K562 (cell line): ENCODE results near the gene DBP. TPM values are rescaled to one million over a fixed set of nuclear protein-coding genes. Genes with fewer than 3 reads are reported as not detected.
A peak's percentile ranks its signal among the peaks of the same experiment; 100 is the strongest.

Experiments
- ATF1 ChIP-seq, 2 experiments: fragments of 450-650 bp in 1 of 2; IDR thresholded peaks; 2 replicates each; pipeline ENCODE4 v1.6.1; 2016; ENCODE audit warnings: missing compliant biosample characterization in 1 of 2, missing genetic modification characterization in 1 of 2
- ATF7 ChIP-seq: fragments of 450-650 bp; IDR thresholded peaks from 2 replicates; pipeline ENCODE4 v1.7.1; 2014; ENCODE audit warnings: mild to moderate bottlenecking, moderate library complexity
- CCNT2 ChIP-seq: IDR thresholded peaks from 2 replicates; pipeline ENCODE4 v1.6.1; 2011; ENCODE audit warnings: borderline replicate concordance, low read depth, mild to moderate bottlenecking, moderate library complexity, mixed read lengths, low read length; ENCODE audit not compliant: insufficient read length; ENCODE audit errors: extremely low read depth
- CREM ChIP-seq: IDR thresholded peaks from 2 replicates; pipeline ENCODE4 v1.6.1; 2014; ENCODE audit warnings: antibody characterized with exemption, low read depth
- E2F1 ChIP-seq: sonication (generic); formaldehyde crosslinking; IDR thresholded peaks from 2 replicates; pipeline ENCODE4 v1.8.1; 2023; ENCODE audit warnings: mild to moderate bottlenecking, missing genetic modification reagents, moderate library complexity
- FOXJ3 ChIP-seq: sonication (generic); formaldehyde crosslinking; IDR thresholded peaks from 2 replicates; pipeline ENCODE4 v1.4.0; 2020; ENCODE audit warnings: mild to moderate bottlenecking, missing genetic modification reagents
- HBP1 ChIP-seq: fragments of 450-650 bp; formaldehyde crosslinking; IDR thresholded peaks from 2 replicates; pipeline ENCODE4 v1.4.0; 2022; ENCODE audit warnings: missing genetic modification characterization
- MCM3 ChIP-seq: fragments of 450-650 bp; IDR thresholded peaks from 2 replicates; pipeline ENCODE4 v1.6.1; 2016
- MYNN ChIP-seq, 2 experiments: sonication (generic); formaldehyde crosslinking in 1 of 2; IDR thresholded peaks; 2 replicates each; pipeline versions ENCODE4 v1.5.0 to v1.6.1; 2016 to 2020; ENCODE audit warnings: antibody characterized with exemption in 1 of 2, missing genetic modification reagents in 1 of 2
- NR2C1 ChIP-seq, 2 experiments: fragments of 450-650 bp; IDR thresholded peaks; 2 replicates each; pipeline ENCODE4 v1.6.1; 2017; ENCODE audit warnings: mild to moderate bottlenecking in 2 of 2, antibody characterized with exemption in 1 of 2, inconsistent platforms in 1 of 2, missing compliant biosample characterization in 1 of 2, missing genetic modification characterization in 1 of 2
- PHF21A ChIP-seq: fragments of 450-650 bp; IDR thresholded peaks from 2 replicates; pipeline ENCODE4 v1.6.1; 2017; ENCODE audit warnings: low read depth, borderline replicate concordance
- POLR2H ChIP-seq: IDR thresholded peaks from 2 replicates; pipeline ENCODE4 v1.6.1; 2016; ENCODE audit warnings: missing genetic modification characterization, low read depth, mild to moderate bottlenecking, control low read depth, missing compliant biosample characterization, moderate library complexity
- ZC3H11A ChIP-seq: IDR thresholded peaks from 2 replicates; pipeline ENCODE4 v1.6.1; 2012; ENCODE audit warnings: low read depth, low read length, improper control_type of control experiment
- ZNF23 ChIP-seq: fragments of 250-450 bp; sonication (Bioruptor Pico); IDR thresholded peaks from 2 replicates; pipeline ENCODE4 v1.4.0; 2020; ENCODE audit warnings: mild to moderate bottlenecking
- ZNF274 ChIP-seq: IDR thresholded peaks from 2 replicates; pipeline ENCODE4 v1.6.1; 2011; ENCODE audit warnings: low read depth, mild to moderate bottlenecking, low read length, moderate library complexity, borderline replicate concordance
- ZNF79 ChIP-seq: fragments of 250-450 bp; sonication (Bioruptor Pico); IDR thresholded peaks from 2 replicates; pipeline ENCODE4 v1.4.0; 2020; ENCODE audit warnings: low read depth, mild to moderate bottlenecking, moderate library complexity
- polyA plus RNA-seq, 8 experiments: library from polyadenylated mRNA; depleted of rRNA in 4 of 8; stranded (reverse) in 5 of 8; unstranded in 3 of 8; fragments of >200 nt; fragmentation: Nextera tagmentation in 2 of 8; fragmentation: Illumina TruSeq in 1 of 8; extraction: Ambion mirVana in 2 of 8; extraction: Trizol in 1 of 8; gene quantifications; 2 replicates each; pipeline versions ENCODE4 v1.2.1 to v1.2.3, GENCODE V29; 2011 to 2014; ENCODE audit warnings: inconsistent platforms in 1 of 8, missing spikeins in 1 of 8
- total RNA-seq, 7 experiments: library from RNA; depleted of rRNA in 6 of 7; stranded (reverse); fragments of >200 nt in 6 of 7; fragmentation: Illumina TruSeq in 2 of 7; extraction: Trizol in 2 of 7; gene quantifications; 2 replicates each; pipeline versions ENCODE4 v1.2.1 to v1.2.3, GENCODE V29; 2011 to 2021; ENCODE audit warnings: low replicate concordance in 1 of 7

The DBP gene
- total and polyA plus RNA-seq, 9 of the 15 experiments (the other 6 are each of a cell fraction or from before 2014, with no cell fraction given) = 0.25 to 5.5 (median 1.8) TPM

DNA sequence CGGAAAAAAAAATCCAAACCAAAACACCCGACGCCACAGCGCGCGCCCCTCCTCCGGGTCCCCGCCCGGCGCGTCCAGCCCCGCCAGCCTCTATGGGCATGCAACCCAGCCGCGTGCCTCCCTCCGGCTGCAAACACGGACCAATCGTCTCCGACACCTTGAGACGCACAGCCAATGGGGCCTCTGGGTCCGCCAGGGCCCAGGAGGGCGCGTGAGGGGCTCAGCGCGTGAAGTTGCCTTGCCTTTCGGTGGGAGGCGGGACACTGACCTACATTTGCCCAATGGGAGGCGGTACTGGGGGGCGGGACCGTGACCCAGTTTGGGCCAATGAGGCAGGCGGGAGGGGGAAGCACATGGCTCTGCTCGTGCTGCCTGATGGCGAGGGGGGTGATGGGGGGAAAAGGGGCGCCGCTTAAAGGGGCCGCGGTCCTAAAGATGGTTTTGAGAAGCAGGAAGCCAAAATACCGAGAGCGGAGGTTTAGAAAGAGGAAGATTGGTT is 319 bp upstream of the DBP start (continued):
- no peak for TF ChIP-seq FOXJ3
- 0 out of 2 replicates have a peak, but pooled peaks have one; percentile 15 for TF ChIP-seq MYNN (IDR thresholded peaks at IDR 0.05)
- no peak for TF ChIP-seq MYNN (CRISPR knock-in tag; IDR thresholded peaks at IDR 0.05)
- peak; percentile 73 for TF ChIP-seq E2F1 (CRISPR knock-in tag)
- peak; percentile 93 for TF ChIP-seq CCNT2
- no peak for TF ChIP-seq HBP1 (CRISPR knock-in tag)
- TF ChIP-seq ZNF274 = no peak
- TF ChIP-seq MCM3 = no peak
- TF ChIP-seq ZNF79 (CRISPR knock-in tag) = no peak
- no peak for TF ChIP-seq NR2C1 (IDR thresholded peaks at IDR 0.05)
- no peak for TF ChIP-seq NR2C1 (tag; IDR thresholded peaks at IDR 0.05)
- no peak for TF ChIP-seq ATF1 (CRISPR knock-in tag; IDR thresholded peaks at IDR 0.05)
- peak; percentile 89 for TF ChIP-seq ATF1 (tag; IDR thresholded peaks at IDR 0.05)
- no peak for TF ChIP-seq POLR2H
- TF ChIP-seq ATF7 = peak; percentile 78
- TF ChIP-seq ZC3H11A = no peak
- peak; percentile 75 for TF ChIP-seq CREM
- no peak for TF ChIP-seq ZNF23 (CRISPR knock-in tag)
- no peak for TF ChIP-seq PHF21A
